Measurements from ENCODE around the gene HPS4. TPM values are rescaled to one million over a fixed set of nuclear protein-coding genes. Genes with fewer than 3 reads are reported as not detected.

The HPS4 gene
- total RNA-seq, 1 donor from 2014 or later: 36.1 TPM

- Histone ChIP-seq H3K4me1 (no peaks in the 10 kb centered on the region), H3K4me3 (no peak overlapping the region), H3K27ac (no peak overlapping the region), H3K36me3 (peaks cover 0 to 25% of the 10 kb centered on the region in 2 donors), H3K27me3 (no peaks in the 10 kb centered on the region), H3K9me3 (no peaks in the 10 kb centered on the region)
- intact Hi-C loops (cut with DNase I): no loop called here
- DNase-seq (ENCODE audit: extremely low spot score in 2 of 2): no peak
- TF ChIP-seq POLR2AphosphoS5 (IDR thresholded peaks at IDR 0.05; ENCODE audit: insufficient read depth in 1 of 2, low read depth in 1 of 2) (no peak), POLR2A (IDR thresholded peaks at IDR 0.05) (no peak), CTCF (IDR thresholded peaks at IDR 0.05) (no peak)
Observed at GRCh38 chr22:26525946-26526564, 42.5 kb upstream of the HPS4 start.

GRCh38 chr22:26524870-26525269, 41.3 kb upstream of the HPS4 start:
- intact Hi-C loops (cut with DNase I): no loop called here
- DNase-seq (ENCODE audit: extremely low spot score in 2 of 2): no peak
- no peaks in the 10 kb centered on the region for H3K4me1 ChIP-seq
- no peak overlapping the region for H3K27ac ChIP-seq
- TF ChIP-seq POLR2A (IDR thresholded peaks at IDR 0.05) (no peak), POLR2AphosphoS5 (IDR thresholded peaks at IDR 0.05; ENCODE audit: insufficient read depth in 1 of 2, low read depth in 1 of 2) (no peak), CTCF (IDR thresholded peaks at IDR 0.05) (no peak)
- peaks cover 0 to 20% of the 10 kb centered on the region in 2 donors for H3K36me3 ChIP-seq
- H3K9me3 ChIP-seq: no peaks in the 10 kb centered on the region
- no peaks in the 10 kb centered on the region for H3K27me3 ChIP-seq
- H3K4me3 ChIP-seq: no peak overlapping the region

GRCh38 chr22:26522592-26522991, 39.0 kb upstream of the HPS4 start:
- peaks cover 0 to 13% of the 10 kb centered on the region in 2 donors for H3K36me3 ChIP-seq
- H3K4me1 ChIP-seq: no peaks in the 10 kb centered on the region
- intact Hi-C loops (cut with DNase I): no loop called here
- H3K27ac ChIP-seq: no peak overlapping the region
- no peak for TF ChIP-seq CTCF (IDR thresholded peaks at IDR 0.05)
- TF ChIP-seq POLR2AphosphoS5 (IDR thresholded peaks at IDR 0.05; ENCODE audit: insufficient read depth in 1 of 2, low read depth in 1 of 2): no peak
- no peak for TF ChIP-seq POLR2A (IDR thresholded peaks at IDR 0.05)
- H3K4me3 ChIP-seq: no peak overlapping the region
- no peaks in the 10 kb centered on the region for H3K9me3 ChIP-seq
- H3K27me3 ChIP-seq: no peaks in the 10 kb centered on the region
- no peak for DNase-seq (ENCODE audit: extremely low spot score in 2 of 2)

- H3K27ac ChIP-seq: no peak overlapping the region
- no peak overlapping the region for H3K4me3 ChIP-seq
- no peaks in the 10 kb centered on the region for H3K4me1 ChIP-seq
- H3K27me3 ChIP-seq: no peaks in the 10 kb centered on the region
- peaks cover 0 to 7% of the 10 kb centered on the region in 2 donors for H3K36me3 ChIP-seq
- no peak for TF ChIP-seq POLR2A (IDR thresholded peaks at IDR 0.05)
- no peak for TF ChIP-seq CTCF (IDR thresholded peaks at IDR 0.05)
- no peak for TF ChIP-seq POLR2AphosphoS5 (IDR thresholded peaks at IDR 0.05; ENCODE audit: insufficient read depth in 1 of 2, low read depth in 1 of 2)
- DNase-seq (ENCODE audit: extremely low spot score in 2 of 2): no peak
- H3K9me3 ChIP-seq: no peaks in the 10 kb centered on the region
- intact Hi-C loops (cut with DNase I): no loop called here
Observed at GRCh38 chr22:26522012-26522411, 38.4 kb upstream of the HPS4 start.

- DNase-seq (ENCODE audit: extremely low spot score in 2 of 2): no peak
- TF ChIP-seq POLR2AphosphoS5 (IDR thresholded peaks at IDR 0.05; ENCODE audit: insufficient read depth in 1 of 2, low read depth in 1 of 2): no peak
- no peak for TF ChIP-seq POLR2A (IDR thresholded peaks at IDR 0.05)
- TF ChIP-seq CTCF (IDR thresholded peaks at IDR 0.05): no peak
- H3K27ac ChIP-seq: no peak overlapping the region
- intact Hi-C loops (cut with DNase I): no loop called here
- no peaks in the 10 kb centered on the region for H3K9me3 ChIP-seq
- no peaks in the 10 kb centered on the region for H3K36me3 ChIP-seq
- H3K4me3 ChIP-seq: no peak overlapping the region
- H3K27me3 ChIP-seq: no peaks in the 10 kb centered on the region
- peaks cover 12% of the 10 kb centered on the region for H3K4me1 ChIP-seq
Observed at GRCh38 chr22:26517429-26517828, 33.8 kb upstream of the HPS4 start.
